GM18909 (cell line): Measurements from ENCODE around the gene PTDSS2.
"Not testable (repeated sequence)": the region's sequence is repeated elsewhere in the genome, so short reads cannot be mapped to it uniquely, and the experiment has no call there.

Experiments
- ATAC-seq: cut with Tn5 transposase; IDR thresholded peaks from one replicate; pipeline ENCODE4 v1.9.1; 2021; ENCODE audit warnings: mild to moderate bottlenecking; ENCODE audit not compliant: unreplicated experiment, poor library complexity

The PTDSS2 gene

GRCh38 chr11:413120-414081 lies 36.7 kb upstream of the PTDSS2 start:
- no peak for ATAC-seq

DNA sequence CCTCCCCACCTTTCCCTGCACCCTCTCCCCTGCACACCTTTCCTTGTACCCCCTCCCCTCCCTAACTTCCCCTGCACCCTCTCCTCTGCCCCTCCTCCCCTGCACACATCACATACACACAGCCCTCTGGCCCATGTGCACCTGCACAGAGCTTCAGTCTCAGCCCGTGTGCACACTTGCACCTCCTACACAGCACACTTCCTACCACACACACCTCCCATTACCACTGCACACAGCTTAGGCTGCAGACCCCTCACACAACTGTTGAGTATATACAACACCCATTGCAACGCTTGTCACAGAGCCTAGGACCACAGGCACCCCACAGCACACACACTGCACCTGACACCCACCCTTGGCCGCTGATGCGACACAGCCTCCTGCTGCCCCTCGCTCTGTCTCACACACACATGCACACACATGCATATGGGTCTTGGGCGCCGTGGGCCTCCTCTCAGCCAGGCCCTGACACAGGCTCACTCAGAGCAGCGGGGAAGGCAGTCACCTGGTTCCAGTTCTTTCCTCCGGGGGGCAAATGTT lies 35.7 kb upstream of the PTDSS2 start:
- peak; percentile 20 for ATAC-seq

GRCh38 chr11:415640-416041 lies 34.4 kb upstream of the PTDSS2 start:
- ATAC-seq: no peak

DNA sequence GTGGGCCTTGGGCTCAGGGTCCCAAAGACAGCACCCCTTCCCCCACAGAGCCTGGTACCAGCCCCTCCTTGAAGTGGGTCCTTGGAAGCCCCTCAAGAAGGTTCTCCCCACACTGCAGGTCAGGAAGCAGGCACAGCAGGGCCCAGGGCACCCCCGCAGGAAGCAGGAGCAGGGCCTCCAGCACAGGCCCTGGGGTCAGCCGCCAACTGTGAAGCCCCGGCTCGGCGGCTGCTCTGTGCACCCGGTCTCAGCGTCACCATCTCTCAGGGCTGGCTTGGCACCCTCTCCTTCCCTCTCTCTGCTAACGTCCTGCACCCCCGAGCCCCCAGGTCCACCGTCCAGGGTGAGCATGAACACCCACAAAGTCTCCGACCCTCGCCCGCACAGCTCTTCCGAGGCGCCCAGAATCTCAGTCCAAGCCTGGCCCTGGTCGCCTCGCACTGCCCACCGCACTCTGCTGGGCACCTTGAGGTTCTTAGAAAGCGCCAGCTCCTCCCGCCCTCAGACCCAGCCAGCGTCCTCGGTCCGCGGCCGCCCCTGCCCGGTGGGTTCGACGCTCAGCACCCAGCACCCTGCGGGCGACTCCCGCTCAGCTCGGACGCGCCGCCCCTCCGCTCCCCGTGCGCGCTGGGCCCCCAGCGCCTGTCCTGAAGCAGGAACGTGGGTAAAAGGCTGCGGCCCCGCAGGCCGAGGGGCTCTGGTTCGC lies 33.9 kb upstream of the PTDSS2 start:
- no peak for ATAC-seq

GRCh38 chr11:416757-417621 lies 33.1 kb upstream of the PTDSS2 start:
- ATAC-seq: no peak

GRCh38 chr11:417652-418342 lies 32.3 kb upstream of the PTDSS2 start:
- no peak for ATAC-seq

DNA sequence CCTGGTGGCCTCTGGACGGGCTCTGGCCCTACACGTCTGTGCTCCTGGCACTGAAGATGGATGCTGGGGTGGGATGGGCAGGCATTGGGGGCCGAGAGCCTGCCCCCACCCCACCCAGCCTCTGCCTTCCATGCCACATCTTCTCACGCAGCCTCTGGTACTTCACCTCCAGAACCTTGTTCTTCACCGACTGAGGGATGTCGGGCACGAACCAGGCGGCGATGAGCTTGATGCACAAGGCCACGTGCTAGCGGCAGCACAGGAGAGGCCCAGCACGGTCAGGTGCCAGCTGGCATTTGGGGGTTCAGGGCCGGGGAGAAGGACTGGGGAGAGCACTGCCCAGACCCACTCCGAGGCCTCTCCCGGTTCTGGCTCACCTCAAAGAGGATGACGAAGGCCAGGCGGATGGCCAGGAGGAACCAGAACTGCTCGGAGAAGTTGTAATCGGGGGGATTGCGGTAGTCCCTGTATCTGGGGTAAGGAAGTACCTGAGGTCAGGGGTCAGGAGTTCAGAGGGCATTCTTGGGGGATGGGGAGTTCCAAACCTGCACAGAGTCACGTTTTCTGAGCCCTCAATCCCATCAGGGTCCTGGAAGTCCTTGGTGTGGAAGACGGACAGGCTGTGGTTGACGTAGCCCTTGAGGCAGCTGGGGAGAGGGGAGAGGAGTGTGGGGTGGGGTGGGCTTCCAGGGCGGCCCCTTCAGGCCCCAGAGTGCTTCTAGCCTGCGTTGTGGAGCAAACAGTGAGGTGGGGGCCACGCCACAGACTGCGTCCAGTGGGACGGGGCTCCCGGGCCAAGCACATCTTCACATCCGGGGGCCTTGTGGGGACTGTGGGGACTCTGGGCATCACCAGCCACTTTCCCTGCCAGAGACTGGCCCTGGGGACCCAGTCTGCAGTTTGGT lies 31.5 kb upstream of the PTDSS2 start:
- no peak for ATAC-seq

DNA sequence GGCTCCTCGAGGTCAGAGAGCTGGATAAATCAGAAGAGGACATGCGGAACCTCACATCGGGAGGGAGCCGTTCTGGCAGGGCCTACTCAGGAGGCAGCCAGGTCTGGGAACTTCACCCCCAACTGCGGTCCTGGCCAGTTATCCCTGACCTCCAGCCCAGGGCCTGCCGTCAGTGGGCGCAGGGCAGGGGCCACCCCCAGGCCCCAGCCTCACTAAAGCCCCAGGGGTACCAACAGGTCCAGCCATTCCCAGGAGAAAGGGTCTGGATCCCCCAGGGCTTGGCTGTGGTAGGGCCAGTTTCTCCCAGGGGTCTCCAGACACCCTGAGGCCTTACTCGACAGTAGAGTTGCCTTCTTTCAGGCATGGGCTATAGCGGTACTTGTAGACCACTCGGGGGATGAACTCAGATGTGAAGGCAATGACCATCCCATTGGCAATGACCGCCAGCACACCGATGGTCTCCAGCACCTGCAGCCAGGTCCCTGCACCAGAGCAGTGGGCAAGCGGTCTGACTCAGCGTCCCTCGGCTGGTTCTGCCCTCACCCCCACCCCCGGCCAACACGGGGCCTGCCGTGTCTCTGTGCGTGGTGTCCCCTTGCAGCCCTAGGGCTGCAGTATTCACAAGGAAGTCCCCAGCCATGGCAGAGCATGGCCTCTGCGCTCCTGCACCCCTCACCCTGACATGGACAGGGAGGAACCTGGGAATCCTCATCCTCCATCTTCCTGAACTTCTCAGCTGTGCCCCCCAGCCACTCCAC lies 30.7 kb upstream of the PTDSS2 start:
- no peak for ATAC-seq

GRCh38 chr11:420054-420910 lies 29.8 kb upstream of the PTDSS2 start:
- ATAC-seq: no peak

DNA sequence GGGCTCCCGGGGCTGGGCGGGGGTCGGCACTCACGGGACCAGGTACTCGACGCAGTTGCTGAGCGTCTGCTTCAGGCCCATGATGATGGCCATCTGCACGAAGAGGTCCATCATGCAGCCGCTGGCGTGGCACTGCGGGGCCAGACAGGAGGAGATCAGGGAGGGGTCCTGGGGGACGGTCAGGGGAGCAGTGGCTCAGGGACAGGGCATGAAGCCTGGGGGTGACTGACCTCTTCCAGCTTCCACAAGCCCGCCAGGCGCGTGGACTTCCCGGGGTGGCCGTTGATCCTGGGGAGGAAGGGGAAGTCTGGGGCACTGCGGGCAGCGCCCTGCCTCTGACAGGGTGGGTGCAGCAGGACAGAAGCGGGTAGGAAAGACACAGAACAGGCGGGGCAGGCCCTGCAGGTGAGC lies 29.2 kb upstream of the PTDSS2 start:
- no peak for ATAC-seq

DNA sequence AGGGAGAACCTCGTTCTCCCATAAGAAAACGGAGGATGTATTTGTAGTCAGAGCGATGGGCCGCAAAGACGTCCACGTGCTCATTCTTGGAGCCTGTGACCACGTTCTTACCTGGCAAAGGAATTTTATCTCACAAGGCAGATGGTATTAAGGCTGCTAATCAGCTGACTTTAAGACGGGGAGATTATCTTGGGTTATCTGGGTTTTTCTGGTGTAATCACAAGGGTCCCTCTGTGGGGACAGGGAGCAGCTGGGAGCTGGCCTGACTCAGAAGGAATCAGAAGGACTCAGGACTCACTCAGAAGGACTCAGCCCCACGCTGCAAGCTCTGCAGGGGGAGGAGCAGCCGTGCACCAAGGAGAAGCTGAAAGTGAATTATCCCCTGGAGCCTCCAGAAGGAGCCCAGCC lies 27.8 kb upstream of the PTDSS2 start:
- ATAC-seq: no peak

DNA sequence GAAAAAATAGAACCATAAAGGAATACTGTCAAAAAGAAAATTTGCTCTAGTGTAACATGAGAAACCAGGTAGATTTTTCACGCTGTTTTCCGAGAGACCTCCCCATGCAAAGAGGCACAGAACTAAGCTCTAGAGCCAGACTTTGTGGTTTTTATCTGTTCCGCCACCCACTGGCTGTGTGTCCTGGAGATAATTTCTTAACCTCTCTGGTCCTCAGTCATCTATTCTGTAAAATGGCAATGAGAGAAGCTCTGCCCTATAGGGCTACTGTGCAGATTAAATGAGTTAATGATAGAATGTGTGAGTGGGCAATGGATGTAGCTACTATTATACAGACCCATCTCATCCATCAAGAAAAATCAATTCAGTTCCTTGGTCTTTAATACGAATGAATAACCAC lies 25.8 kb upstream of the PTDSS2 start:
- ATAC-seq: no peak

DNA sequence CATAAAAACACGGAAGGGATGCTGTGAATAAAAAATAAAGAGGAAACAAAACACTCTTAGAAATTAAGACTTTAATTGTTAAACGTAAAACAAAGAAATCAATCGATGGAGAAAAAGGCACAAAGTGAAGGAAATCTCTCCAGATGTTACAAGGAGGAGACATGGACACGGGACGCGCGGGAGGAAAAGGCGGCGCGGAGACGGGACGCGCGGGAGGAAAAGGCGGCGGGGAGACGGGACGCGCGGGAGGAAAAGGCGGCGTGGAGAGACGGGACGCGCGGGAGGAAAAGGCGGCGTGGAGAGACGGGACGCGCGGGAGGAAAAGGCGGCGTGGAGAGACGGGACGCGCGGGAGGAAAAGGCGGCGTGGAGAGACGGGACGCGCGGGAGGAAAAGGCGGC lies 25.3 kb upstream of the PTDSS2 start:
- ATAC-seq: not testable (repeated sequence)

DNA sequence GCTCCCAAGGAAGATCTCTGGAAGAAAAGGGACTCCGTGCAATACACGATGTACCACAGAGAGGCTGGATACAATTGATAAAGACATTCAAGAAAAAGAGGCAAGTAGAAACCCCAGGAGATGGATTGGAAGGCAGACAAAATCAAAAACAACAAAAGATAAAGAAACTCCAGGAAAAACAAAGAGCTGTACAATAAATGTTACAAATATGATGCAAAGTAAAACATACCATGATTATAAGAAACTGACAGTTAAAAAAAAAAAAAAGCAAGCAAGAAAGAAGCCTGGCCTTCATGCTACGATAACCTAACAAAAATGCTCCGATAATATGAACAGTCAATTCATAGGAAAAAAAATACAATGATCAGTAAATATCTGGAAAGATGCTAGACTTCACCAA lies 24.8 kb upstream of the PTDSS2 start:
- no peak for ATAC-seq

DNA sequence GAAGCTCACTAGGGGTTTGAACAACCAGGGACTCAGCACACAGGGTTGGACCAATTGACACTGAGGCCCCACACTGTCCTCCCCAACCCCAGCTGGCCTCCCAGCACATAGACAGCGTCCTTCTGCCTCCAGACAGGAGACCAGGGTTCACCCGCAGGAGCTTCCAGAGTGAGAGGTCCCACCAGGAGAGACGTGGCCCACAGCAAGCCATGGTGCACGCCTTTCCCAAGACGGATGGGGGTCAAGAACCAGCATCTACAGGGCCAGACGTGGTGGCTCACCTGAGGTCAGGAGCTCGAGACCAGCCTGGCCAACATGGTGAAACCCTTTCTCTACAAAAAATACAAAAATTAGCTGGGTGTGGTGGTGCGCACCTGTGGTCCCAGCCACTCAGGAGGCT lies 23.2 kb upstream of the PTDSS2 start:
- ATAC-seq: no peak

- ATAC-seq: no peak
These were observed 21.8 kb upstream of the PTDSS2 start for GRCh38 chr11:428295-428694.

- no peak for ATAC-seq
These were observed 20.7 kb upstream of the PTDSS2 start for GRCh38 chr11:429391-429790.
